Vagina (tissue), 2 donors: ENCODE results near the gene MAK.

Experiments
- POLR2A ChIP-seq, 2 donors: fragments of 450-650 bp; IDR thresholded peaks; one replicate each; pipeline ENCODE4 v1.6.1; 2017; ENCODE audit warnings: antibody characterized with exemption in 2 of 2, mild to moderate bottlenecking in 2 of 2, moderate library complexity in 2 of 2
- TF ChIP-seq, protein P1 (sequence below), 3 experiments: fragments of 450-650 bp in 2 of 3; fragments of 200-600 bp in 1 of 3; sonication (generic) in 1 of 3; IDR thresholded peaks; one replicate each; pipeline ENCODE4 v1.5.1; 2017 to 2019; ENCODE audit warnings: antibody characterized with exemption in 3 of 3, mild to moderate bottlenecking in 2 of 3, moderate library complexity in 2 of 3

DNA sequence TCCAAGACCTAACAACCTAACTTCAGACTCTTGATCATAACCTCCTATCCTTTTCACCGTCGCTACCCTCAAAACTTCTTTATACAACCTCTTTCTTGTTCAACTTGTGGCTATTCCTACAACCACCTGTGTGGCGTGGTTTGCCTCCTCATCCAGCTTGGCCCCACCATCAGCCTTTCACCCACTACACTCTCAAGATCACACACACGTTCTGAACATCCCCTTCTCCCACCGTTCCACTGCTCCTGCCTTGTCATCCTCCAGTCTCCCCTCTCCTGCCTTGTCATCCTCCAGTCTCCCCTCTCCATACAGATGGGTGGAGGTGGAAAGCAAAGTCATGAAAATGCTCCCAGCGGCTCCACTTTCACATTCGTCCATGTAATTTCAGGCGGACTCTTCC lies 14.0 kb downstream of the MAK start:
- TF ChIP-seq, protein P1, sequence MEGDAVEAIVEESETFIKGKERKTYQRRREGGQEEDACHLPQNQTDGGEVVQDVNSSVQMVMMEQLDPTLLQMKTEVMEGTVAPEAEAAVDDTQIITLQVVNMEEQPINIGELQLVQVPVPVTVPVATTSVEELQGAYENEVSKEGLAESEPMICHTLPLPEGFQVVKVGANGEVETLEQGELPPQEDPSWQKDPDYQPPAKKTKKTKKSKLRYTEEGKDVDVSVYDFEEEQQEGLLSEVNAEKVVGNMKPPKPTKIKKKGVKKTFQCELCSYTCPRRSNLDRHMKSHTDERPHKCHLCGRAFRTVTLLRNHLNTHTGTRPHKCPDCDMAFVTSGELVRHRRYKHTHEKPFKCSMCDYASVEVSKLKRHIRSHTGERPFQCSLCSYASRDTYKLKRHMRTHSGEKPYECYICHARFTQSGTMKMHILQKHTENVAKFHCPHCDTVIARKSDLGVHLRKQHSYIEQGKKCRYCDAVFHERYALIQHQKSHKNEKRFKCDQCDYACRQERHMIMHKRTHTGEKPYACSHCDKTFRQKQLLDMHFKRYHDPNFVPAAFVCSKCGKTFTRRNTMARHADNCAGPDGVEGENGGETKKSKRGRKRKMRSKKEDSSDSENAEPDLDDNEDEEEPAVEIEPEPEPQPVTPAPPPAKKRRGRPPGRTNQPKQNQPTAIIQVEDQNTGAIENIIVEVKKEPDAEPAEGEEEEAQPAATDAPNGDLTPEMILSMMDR (IDR thresholded peaks at IDR 0.05), result no peak
- TF ChIP-seq POLR2A (IDR thresholded peaks at IDR 0.05), result no peak
